Body of pancreas (tissue), 4 donors: ENCODE data around the gene CLDN22.

ENCODE experiments used
- CTCF ChIP-seq, 7 experiments: fragments of 450-650 bp in 4 of 7; fragments of 200-600 bp in 3 of 7; sonication (generic) in 3 of 7; IDR thresholded peaks; one replicate each; pipeline ENCODE4 v1.5.1; 2016 to 2019; ENCODE audit warnings: antibody characterized with exemption in 7 of 7
- POLR2A ChIP-seq, 3 donors: fragments of 450-650 bp; IDR thresholded peaks; one replicate each; pipeline ENCODE4 v1.6.1; 2016; ENCODE audit warnings: antibody characterized with exemption in 3 of 3, mild to moderate bottlenecking in 2 of 3

DNA sequence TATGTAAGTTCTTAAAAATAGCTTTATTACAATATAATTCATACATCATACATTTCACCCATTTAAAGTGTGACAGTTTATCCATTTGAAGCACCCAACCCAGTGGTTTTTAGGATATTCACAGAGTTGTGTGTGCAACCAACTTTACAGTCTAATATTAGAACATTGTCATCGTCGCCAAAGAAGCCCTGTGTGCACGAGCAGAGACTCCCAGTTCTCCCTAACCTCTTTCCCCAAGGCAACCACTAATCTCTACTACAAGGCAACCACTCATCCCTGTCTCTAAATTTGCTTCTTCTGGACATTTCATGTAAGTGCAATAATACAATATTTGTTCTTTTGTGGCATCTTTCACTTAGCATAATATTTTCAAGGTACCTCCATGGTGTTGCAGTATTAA lies 47.7 kb downstream of the CLDN22 start:
- no peak for TF ChIP-seq POLR2A (IDR thresholded peaks at IDR 0.05)
- TF ChIP-seq CTCF (IDR thresholded peaks at IDR 0.05) = no peak
